K562 (cell line): ENCODE measurements around the gene SLC38A1. TPM values are rescaled to one million over a fixed set of nuclear protein-coding genes. Genes with fewer than 3 reads are reported as not detected.

Source experiments
- AFF4 ChIP-seq: sonication (generic); formaldehyde crosslinking; IDR thresholded peaks from 2 replicates; pipeline ENCODE4 v1.8.0; 2023; ENCODE audit warnings: mild to moderate bottlenecking, missing genetic modification reagents
- CBX8 ChIP-seq: fragments of 200-600 bp; sonication (generic); IDR thresholded peaks from 2 replicates; pipeline ENCODE4 v1.6.1; 2012; ENCODE audit warnings: borderline replicate concordance, mixed run types, low read depth, mild to moderate bottlenecking, moderate library complexity, mixed read lengths, low read length, control low read depth, inconsistent platforms; ENCODE audit not compliant: poor library complexity, severe bottlenecking; ENCODE audit errors: extremely low read depth
- MLX ChIP-seq, 2 experiments: fragments of 450-650 bp in 1 of 2; sonication (generic) in 1 of 2; formaldehyde crosslinking; conservative IDR thresholded peaks; 2 replicates each; pipeline versions ENCODE4 v1.4.0 to v1.8.1; 2020 to 2022; ENCODE audit warnings: mild to moderate bottlenecking in 1 of 2, missing genetic modification reagents in 1 of 2
- PBX2 ChIP-seq, 2 experiments: IDR thresholded peaks in 1 of 2; conservative IDR thresholded peaks in 1 of 2; 2 replicates each; pipeline ENCODE4 v1.6.1; 2016; ENCODE audit warnings: low read depth in 2 of 2, mild to moderate bottlenecking in 1 of 2, missing compliant biosample characterization in 1 of 2, missing genetic modification characterization in 1 of 2, moderate library complexity in 1 of 2
- POLR3G ChIP-seq: IDR thresholded peaks from 2 replicates; pipeline ENCODE4 v1.6.1; 2011; ENCODE audit not compliant: insufficient read length, insufficient replicate concordance; ENCODE audit errors: extremely low read depth
- SLC30A9 ChIP-seq: fragments of 250-450 bp; sonication (Bioruptor Pico); IDR thresholded peaks from 2 replicates; pipeline ENCODE4 v1.8.0; 2022; ENCODE audit warnings: mild to moderate bottlenecking, moderate library complexity
- SMARCC2 ChIP-seq: fragments of 450-650 bp; IDR thresholded peaks from 2 replicates; pipeline ENCODE4 v1.6.1; 2017; ENCODE audit warnings: antibody characterized with exemption, moderate library complexity, mild to moderate bottlenecking, low read depth
- ZFPM2 ChIP-seq: fragments of 250-450 bp; sonication (Bioruptor Pico); IDR thresholded peaks from 2 replicates; pipeline ENCODE4 v1.5.1; 2022; ENCODE audit warnings: mild to moderate bottlenecking
- ZNF12 ChIP-seq: sonication (generic); formaldehyde crosslinking; IDR thresholded peaks from 2 replicates; pipeline ENCODE4 v1.4.0; 2020; ENCODE audit warnings: mild to moderate bottlenecking, missing genetic modification reagents
- ZNF764 ChIP-seq: fragments of 250-450 bp; sonication (Bioruptor Pico); IDR thresholded peaks from 2 replicates; pipeline ENCODE4 v1.4.0; 2020; ENCODE audit warnings: low read depth, mild to moderate bottlenecking, moderate library complexity
- polyA plus RNA-seq, 8 experiments: library from polyadenylated mRNA; depleted of rRNA in 4 of 8; stranded (reverse) in 5 of 8; unstranded in 3 of 8; fragments of >200 nt; fragmentation: Nextera tagmentation in 2 of 8; fragmentation: Illumina TruSeq in 1 of 8; extraction: Ambion mirVana in 2 of 8; extraction: Trizol in 1 of 8; gene quantifications; 2 replicates each; pipeline versions ENCODE4 v1.2.1 to v1.2.3, GENCODE V29; 2011 to 2014; ENCODE audit warnings: inconsistent platforms in 1 of 8, missing spikeins in 1 of 8
- total RNA-seq, 7 experiments: library from RNA; depleted of rRNA in 6 of 7; stranded (reverse); fragments of >200 nt in 6 of 7; fragmentation: Illumina TruSeq in 2 of 7; extraction: Trizol in 2 of 7; gene quantifications; 2 replicates each; pipeline versions ENCODE4 v1.2.1 to v1.2.3, GENCODE V29; 2011 to 2021; ENCODE audit warnings: low replicate concordance in 1 of 7
- TF ChIP-seq, protein P1 (sequence below): fragments of 450-650 bp; IDR thresholded peaks from 2 replicates; pipeline ENCODE4 v1.6.1; 2018; ENCODE audit not compliant: partially characterized antibody
- TF ChIP-seq, protein P2 (sequence below): fragments of 450-650 bp; formaldehyde crosslinking; IDR thresholded peaks from 2 replicates; pipeline ENCODE4 v1.4.0; 2020; ENCODE audit warnings: mild to moderate bottlenecking, moderate library complexity

The SLC38A1 gene
- total and polyA plus RNA-seq, 9 of the 15 experiments (the other 6 are each of a cell fraction or from before 2014, with no cell fraction given) = 51.9 to 112 (median 75.0) TPM

DNA sequence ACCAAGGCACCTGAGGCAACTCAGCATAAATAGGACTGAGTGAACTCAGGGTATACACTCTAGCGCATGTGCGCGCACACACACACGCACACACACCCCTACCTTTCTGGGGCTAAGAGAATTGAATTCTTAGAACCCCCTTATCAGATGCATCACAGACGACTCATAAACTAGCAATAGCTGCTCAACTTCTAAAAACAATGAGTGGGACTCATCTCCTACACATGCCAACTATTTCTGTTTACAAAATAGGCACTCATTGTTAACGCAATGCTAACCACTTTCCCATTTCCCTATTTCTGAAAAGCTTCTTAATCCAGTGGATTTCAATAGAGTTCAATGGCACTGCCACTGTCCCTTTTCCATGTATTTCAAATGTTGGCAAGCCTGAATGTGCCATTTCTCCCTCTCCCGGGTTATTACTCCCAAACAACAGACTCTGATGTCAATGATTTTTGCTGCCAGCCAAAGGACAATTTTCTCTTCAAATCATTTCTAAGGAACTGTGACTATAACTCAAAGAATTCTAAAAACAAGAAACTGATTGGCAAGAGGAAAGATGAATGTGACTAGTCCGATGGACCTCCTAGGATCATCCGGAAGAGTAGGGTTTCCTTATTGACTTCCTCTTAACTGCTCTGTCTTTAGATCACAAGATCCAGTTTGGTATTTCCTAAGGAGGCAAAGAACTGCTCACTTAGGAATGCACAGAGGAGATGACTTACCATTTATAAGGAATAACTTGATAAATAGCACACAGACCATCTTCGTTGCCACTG lies 48.8 kb downstream of the SLC38A1 start (continued):
- TF ChIP-seq, protein P1, sequence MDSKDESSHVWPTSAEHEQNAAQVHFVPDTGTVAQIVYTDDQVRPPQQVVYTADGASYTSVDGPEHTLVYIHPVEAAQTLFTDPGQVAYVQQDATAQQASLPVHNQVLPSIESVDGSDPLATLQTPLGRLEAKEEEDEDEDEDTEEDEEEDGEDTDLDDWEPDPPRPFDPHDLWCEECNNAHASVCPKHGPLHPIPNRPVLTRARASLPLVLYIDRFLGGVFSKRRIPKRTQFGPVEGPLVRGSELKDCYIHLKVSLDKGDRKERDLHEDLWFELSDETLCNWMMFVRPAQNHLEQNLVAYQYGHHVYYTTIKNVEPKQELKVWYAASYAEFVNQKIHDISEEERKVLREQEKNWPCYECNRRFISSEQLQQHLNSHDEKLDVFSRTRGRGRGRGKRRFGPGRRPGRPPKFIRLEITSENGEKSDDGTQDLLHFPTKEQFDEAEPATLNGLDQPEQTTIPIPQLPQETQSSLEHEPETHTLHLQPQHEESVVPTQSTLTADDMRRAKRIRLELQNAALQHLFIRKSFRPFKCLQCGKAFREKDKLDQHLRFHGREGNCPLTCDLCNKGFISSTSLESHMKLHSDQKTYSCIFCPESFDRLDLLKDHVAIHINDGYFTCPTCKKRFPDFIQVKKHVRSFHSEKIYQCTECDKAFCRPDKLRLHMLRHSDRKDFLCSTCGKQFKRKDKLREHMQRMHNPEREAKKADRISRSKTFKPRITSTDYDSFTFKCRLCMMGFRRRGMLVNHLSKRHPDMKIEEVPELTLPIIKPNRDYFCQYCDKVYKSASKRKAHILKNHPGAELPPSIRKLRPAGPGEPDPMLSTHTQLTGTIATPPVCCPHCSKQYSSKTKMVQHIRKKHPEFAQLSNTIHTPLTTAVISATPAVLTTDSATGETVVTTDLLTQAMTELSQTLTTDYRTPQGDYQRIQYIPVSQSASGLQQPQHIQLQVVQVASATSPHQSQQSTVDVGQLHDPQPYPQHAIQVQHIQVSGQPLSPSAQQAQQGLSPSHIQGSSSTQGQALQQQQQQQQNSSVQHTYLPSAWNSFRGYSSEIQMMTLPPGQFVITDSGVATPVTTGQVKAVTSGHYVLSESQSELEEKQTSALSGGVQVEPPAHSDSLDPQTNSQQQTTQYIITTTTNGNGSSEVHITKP = peak; percentile 11
- TF ChIP-seq ZNF764 (CRISPR knock-in tag) (no peak), SLC30A9 (CRISPR knock-in tag) (no peak), MLX (CRISPR knock-in tag; conservative IDR thresholded peaks at IDR 0.05) (no peak), ZFPM2 (no peak), PBX2 (CRISPR knock-in tag; IDR thresholded peaks at IDR 0.05; ENCODE audit: low read depth) (no peak), PBX2 (tag; conservative IDR thresholded peaks at IDR 0.05; ENCODE audit: low read depth) (no peak), CBX8 (no peak), ZNF12 (CRISPR knock-in tag) (no peak), POLR3G (no peak), AFF4 (CRISPR knock-in tag) (no peak), SMARCC2 (peak; percentile 95)
- TF ChIP-seq, protein P2, sequence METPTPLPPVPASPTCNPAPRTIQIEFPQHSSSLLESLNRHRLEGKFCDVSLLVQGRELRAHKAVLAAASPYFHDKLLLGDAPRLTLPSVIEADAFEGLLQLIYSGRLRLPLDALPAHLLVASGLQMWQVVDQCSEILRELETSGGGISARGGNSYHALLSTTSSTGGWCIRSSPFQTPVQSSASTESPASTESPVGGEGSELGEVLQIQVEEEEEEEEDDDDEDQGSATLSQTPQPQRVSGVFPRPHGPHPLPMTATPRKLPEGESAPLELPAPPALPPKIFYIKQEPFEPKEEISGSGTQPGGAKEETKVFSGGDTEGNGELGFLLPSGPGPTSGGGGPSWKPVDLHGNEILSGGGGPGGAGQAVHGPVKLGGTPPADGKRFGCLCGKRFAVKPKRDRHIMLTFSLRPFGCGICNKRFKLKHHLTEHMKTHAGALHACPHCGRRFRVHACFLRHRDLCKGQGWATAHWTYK (CRISPR knock-in tag) = no peak
